SK-N-SH (cell line): ENCODE results near the gene GPR55. TPM values are rescaled to one million over a fixed set of nuclear protein-coding genes. Genes with fewer than 3 reads are reported as not detected.

Source experiments
- CTCF ChIA-PET: fragments of 300-600, 350-600 bp; formaldehyde crosslinking; extraction: SDS; loops from one replicate; lab custom pipeline; 2021; lab: Yijun Ruan, JAX
- POLR2A ChIA-PET: fragments of 350-600 bp; sonication (Branson Sonifier 250); formaldehyde crosslinking; extraction: SDS; loops from one replicate; lab custom pipeline; 2020; ENCODE audit warnings: antibody characterized with exemption, inconsistent platforms; lab: Yijun Ruan, JAX
- DNase-seq: peaks from one replicate; pipeline ENCODE4 v3.0.0; 2012
- H2AFZ ChIP-seq: fragments of 200-600 bp; sonication (generic); 2 replicates; pipeline ENCODE4 v1.8.1; 2016; ENCODE audit warnings: antibody characterized with exemption, mild to moderate bottlenecking, low read depth
- H3F3A ChIP-seq: fragments of 200-600 bp; sonication (generic); replicated peaks from 2 replicates; pipeline ENCODE3; 2016; ENCODE audit warnings: antibody characterized with exemption, mild to moderate bottlenecking; ENCODE audit not compliant: insufficient read depth
- H3K27ac ChIP-seq, 2 experiments: fragments of 200-500 bp in 1 of 2; fragments of 200-600 bp in 1 of 2; sonication (Bioruptor generic) in 1 of 2; sonication (generic), shearing (Covaris generic) in 1 of 2; 2 replicates each; pipeline versions ENCODE4 v1.5.1 to v1.6.1; 2014 to 2016; ENCODE audit warnings: low read depth in 2 of 2, inconsistent platforms in 1 of 2, low read length in 1 of 2, mild to moderate bottlenecking in 1 of 2, mixed read lengths in 1 of 2
- H3K27me3 ChIP-seq: fragments of 200-600 bp; sonication (generic), shearing (Covaris generic); 2 replicates; pipeline ENCODE4 v1.6.1; 2016; ENCODE audit warnings: mixed run types; ENCODE audit not compliant: insufficient read depth
- H3K36me3 ChIP-seq, 2 experiments: fragments of 200-500 bp in 1 of 2; fragments of 200-600 bp in 1 of 2; sonication (Bioruptor generic) in 1 of 2; sonication (generic) in 1 of 2; replicated peaks in 1 of 2; 2 replicates each; pipeline versions ENCODE3 to v1.5.1; 2014 to 2016; ENCODE audit warnings: low read length in 1 of 2, mild to moderate bottlenecking in 1 of 2; ENCODE audit not compliant: insufficient read depth in 2 of 2, control insufficient read depth in 1 of 2
- H3K4me1 ChIP-seq, 2 experiments: fragments of 200-500 bp in 1 of 2; fragments of 200-600 bp in 1 of 2; sonication (Bioruptor generic) in 1 of 2; sonication (generic), shearing (Covaris generic) in 1 of 2; 2 replicates each; pipeline versions ENCODE4 v1.5.1 to v1.6.1; 2014 to 2016; ENCODE audit warnings: low read depth in 1 of 2, low read length in 1 of 2, mixed run types in 1 of 2; ENCODE audit not compliant: insufficient read depth in 2 of 2, control insufficient read depth in 1 of 2
- H3K4me2 ChIP-seq: fragments of 200-600 bp; sonication (generic), shearing (Covaris generic); 2 replicates; pipeline ENCODE4 v1.6.1; 2017; ENCODE audit warnings: mixed run types
- H3K4me3 ChIP-seq, 2 experiments: fragments of 200-500 bp in 1 of 2; fragments of 200-600 bp in 1 of 2; sonication (Bioruptor generic) in 1 of 2; sonication (generic), shearing (Covaris generic) in 1 of 2; 2 replicates each; pipeline versions ENCODE4 v1.5.1 to v1.8.1; 2014 to 2016; ENCODE audit warnings: low read depth in 2 of 2, inconsistent platforms in 1 of 2, low read length in 1 of 2, mild to moderate bottlenecking in 1 of 2, mixed read lengths in 1 of 2, moderate library complexity in 1 of 2
- H3K79me2 ChIP-seq: fragments of 200-600 bp; sonication (generic); 2 replicates; pipeline ENCODE4 v1.8.1; 2017; ENCODE audit warnings: mild to moderate bottlenecking; ENCODE audit not compliant: insufficient read depth
- H3K9ac ChIP-seq: fragments of 200-600 bp; sonication (generic); 2 replicates; pipeline ENCODE4 v1.6.1; 2017; ENCODE audit warnings: mixed run types
- H3K9me2 ChIP-seq: fragments of 200-600 bp; sonication (generic); 2 replicates; pipeline ENCODE4 v1.6.1; 2017; ENCODE audit warnings: mixed run types
- H3K9me3 ChIP-seq: fragments of 200-600 bp; sonication (generic); 2 replicates; pipeline ENCODE4 v1.6.1; 2017; ENCODE audit warnings: mixed run types, mild to moderate bottlenecking, moderate library complexity
- H4K20me1 ChIP-seq: fragments of 200-600 bp; sonication (generic); 2 replicates; pipeline ENCODE4 v1.6.1; 2017; ENCODE audit warnings: mild to moderate bottlenecking, mixed run types; ENCODE audit not compliant: insufficient read depth
- EP300 ChIP-seq, 2 experiments: IDR thresholded peaks; 2 replicates each; pipeline versions ENCODE4 v1.4.0 to v1.6.1; 2012; ENCODE audit warnings: borderline replicate concordance in 1 of 2, low read depth in 1 of 2, low read length in 1 of 2
- MXI1 ChIP-seq: IDR thresholded peaks from 2 replicates; pipeline ENCODE4 v1.6.1; 2012; ENCODE audit warnings: mild to moderate bottlenecking, low read depth, low read length, improper control_type of control experiment
- RAD21 ChIP-seq: IDR thresholded peaks from 2 replicates; pipeline ENCODE4 v1.6.1; 2012; ENCODE audit warnings: mild to moderate bottlenecking, low read length
- RFX5 ChIP-seq: IDR thresholded peaks from 2 replicates; pipeline ENCODE4 v1.6.1; 2012; ENCODE audit warnings: mild to moderate bottlenecking, improper control_type of control experiment, low read length
- TCF12 ChIP-seq: IDR thresholded peaks from 2 replicates; pipeline ENCODE4 v1.4.0; 2012
- WGBS: methylation state at CpG from one replicate; pipeline ENCODE4 v1.1.6; 2017; ENCODE audit warnings: low lambda C conversion rate; 5-methylcytosine and 5-hydroxymethylcytosine counted together
- polyA plus RNA-seq, 3 experiments: library from polyadenylated mRNA; depleted of rRNA; stranded (reverse); fragments of >200 nt; gene quantifications; 2 replicates each; pipeline ENCODE4 v1.2.3, GENCODE V29; 2012
- TF ChIP-seq, protein P1 (sequence below): fragments of 150-350 bp; IDR thresholded peaks from 2 replicates; pipeline ENCODE4 v1.6.1; 2016; ENCODE audit warnings: mild to moderate bottlenecking, low read depth, low read length
- TF ChIP-seq, protein P2 (sequence below): IDR thresholded peaks from 2 replicates; pipeline ENCODE4 v1.4.0; 2012; ENCODE audit warnings: low read depth, borderline replicate concordance
- TF ChIP-seq, protein P3 (sequence below): fragments of 200-600 bp; sonication (generic); IDR thresholded peaks from 2 replicates; pipeline ENCODE4 v1.6.1; 2017; ENCODE audit warnings: antibody characterized with exemption, mild to moderate bottlenecking, moderate library complexity

Gene GPR55
- polyA plus RNA-seq, 1 of the 3 experiments (the other 2 are of a cell fraction): not detected

DNA sequence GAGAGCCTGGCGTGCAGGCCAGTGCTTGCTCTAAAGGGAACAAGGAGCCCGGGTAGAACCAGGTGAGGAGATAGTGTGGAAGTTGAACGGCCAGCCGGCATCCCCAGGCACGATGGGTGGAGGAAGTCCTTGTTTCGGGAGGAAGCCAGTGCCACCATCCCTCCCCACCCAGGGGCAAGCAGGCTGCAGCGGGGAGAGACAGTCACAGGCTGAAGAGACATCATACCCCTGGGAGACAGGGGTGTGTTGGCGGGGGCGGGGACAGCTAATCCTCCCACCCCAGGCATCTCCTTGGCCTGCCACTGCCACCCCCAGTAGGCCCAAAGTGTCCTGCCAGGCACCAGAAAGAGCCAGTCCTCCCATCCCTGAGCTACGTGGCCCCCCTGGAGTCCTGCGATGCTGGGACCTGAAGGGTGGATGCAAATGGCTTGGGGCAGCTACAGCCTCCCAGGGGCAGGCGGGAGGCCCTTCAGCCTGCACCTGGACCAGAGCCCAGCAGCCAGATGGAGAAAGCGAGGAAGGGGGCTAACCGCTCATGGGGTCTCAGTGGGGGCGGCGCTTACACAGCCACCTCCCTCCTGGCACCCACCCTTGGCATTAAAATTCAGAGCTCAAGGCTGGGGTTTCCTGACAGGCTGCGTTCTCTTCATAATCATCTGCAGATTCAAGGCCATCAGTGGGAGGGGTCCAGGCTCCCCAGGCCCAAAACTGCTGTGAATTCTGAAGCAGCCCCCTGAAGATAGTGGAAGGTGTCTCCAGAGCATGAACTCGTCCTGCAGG lies 14.8 kb upstream of the GPR55 start:
- TF ChIP-seq, protein P1, sequence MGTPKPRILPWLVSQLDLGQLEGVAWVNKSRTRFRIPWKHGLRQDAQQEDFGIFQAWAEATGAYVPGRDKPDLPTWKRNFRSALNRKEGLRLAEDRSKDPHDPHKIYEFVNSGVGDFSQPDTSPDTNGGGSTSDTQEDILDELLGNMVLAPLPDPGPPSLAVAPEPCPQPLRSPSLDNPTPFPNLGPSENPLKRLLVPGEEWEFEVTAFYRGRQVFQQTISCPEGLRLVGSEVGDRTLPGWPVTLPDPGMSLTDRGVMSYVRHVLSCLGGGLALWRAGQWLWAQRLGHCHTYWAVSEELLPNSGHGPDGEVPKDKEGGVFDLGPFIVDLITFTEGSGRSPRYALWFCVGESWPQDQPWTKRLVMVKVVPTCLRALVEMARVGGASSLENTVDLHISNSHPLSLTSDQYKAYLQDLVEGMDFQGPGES: no peak
- TF ChIP-seq TCF12 (no peak), MXI1 (no peak), RFX5 (no peak), RAD21 (no peak)
- no peaks in the 10 kb centered on the region for H3K79me2 ChIP-seq
- no peaks in the 10 kb centered on the region for H3F3A ChIP-seq
- ChIA-PET CTCF (interaction anchor here (2.4 kb wide), 1 partner anchor 27 kb away, joined by 9 read pairs; no protein-coding TSS in a partner anchor), POLR2A (no interaction called here)
- H3K9me2 ChIP-seq: no peaks in the 10 kb centered on the region
- no peaks in the 10 kb centered on the region; the same call in 1 of the 2 replicates for H3K27me3 ChIP-seq
- H3K4me3 ChIP-seq: no peak overlapping the region
- H4K20me1 ChIP-seq: no peaks in the 10 kb centered on the region
- no peak overlapping the region for H3K9ac ChIP-seq
- no peaks in the 10 kb centered on the region for H3K36me3 ChIP-seq
- no peaks in the 10 kb centered on the region for H3K4me1 ChIP-seq
- H3K27ac ChIP-seq: no peak overlapping the region
- DNase-seq: no peak
- no peak overlapping the region for H2AFZ ChIP-seq
- H3K9me3 ChIP-seq: no peaks in the 10 kb centered on the region
- 67% methylated on average over 10 of the region's 18 CpGs for WGBS
- no peak overlapping the region for H3K4me2 ChIP-seq

DNA sequence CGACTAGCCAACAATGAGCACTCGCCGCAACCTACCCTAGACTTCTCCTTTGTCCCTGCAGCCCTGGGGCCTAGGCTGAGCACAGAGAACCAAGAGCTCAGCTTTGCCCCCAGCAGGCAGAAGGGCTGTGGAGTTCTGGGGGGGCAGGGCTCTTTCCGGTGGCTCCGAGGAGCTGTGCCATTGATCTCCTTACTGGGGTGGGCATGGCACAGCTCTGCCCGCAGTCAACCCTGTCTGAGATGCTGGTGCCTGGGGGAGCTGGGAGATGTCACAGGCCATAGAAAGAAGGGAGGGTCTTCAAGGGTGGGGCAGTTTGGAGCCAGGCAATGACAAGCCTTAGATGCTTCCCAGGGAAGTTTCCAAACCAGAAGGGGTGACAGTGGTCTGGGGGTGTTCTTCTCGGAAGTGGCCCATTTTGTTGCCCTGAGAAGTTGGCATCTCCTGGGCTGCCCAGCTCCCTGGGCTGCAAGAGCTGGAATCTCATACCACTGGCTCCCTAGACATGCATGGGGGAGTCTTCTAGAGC lies 14.1 kb upstream of the GPR55 start:
- no peak overlapping the region for H3K9ac ChIP-seq
- no peaks in the 10 kb centered on the region for H3K9me2 ChIP-seq
- CTCF ChIA-PET: interaction anchor here (1.2 to 2.4 kb wide), 2 partner anchors 26 to 48 kb away, joined by 3 to 9 read pairs; no protein-coding TSS in a partner anchor
- no peaks in the 10 kb centered on the region for H4K20me1 ChIP-seq
- H3K27me3 ChIP-seq: no peaks in the 10 kb centered on the region
- WGBS: 84% methylated on average over 7 of the region's 7 CpGs
- POLR2A ChIA-PET: no interaction called here
- H3K36me3 ChIP-seq: no peaks in the 10 kb centered on the region
- no peaks in the 10 kb centered on the region for H3K4me1 ChIP-seq
- DNase-seq: no peak
- H3K9me3 ChIP-seq: no peaks in the 10 kb centered on the region
- H3K79me2 ChIP-seq: no peaks in the 10 kb centered on the region
- TF ChIP-seq RAD21 (no peak), EP300 (IDR thresholded peaks at IDR 0.05; ENCODE audit: borderline replicate concordance in 1 of 2, low read depth in 1 of 2, low read length in 1 of 2) (no peak)
- TF ChIP-seq, protein P2, sequence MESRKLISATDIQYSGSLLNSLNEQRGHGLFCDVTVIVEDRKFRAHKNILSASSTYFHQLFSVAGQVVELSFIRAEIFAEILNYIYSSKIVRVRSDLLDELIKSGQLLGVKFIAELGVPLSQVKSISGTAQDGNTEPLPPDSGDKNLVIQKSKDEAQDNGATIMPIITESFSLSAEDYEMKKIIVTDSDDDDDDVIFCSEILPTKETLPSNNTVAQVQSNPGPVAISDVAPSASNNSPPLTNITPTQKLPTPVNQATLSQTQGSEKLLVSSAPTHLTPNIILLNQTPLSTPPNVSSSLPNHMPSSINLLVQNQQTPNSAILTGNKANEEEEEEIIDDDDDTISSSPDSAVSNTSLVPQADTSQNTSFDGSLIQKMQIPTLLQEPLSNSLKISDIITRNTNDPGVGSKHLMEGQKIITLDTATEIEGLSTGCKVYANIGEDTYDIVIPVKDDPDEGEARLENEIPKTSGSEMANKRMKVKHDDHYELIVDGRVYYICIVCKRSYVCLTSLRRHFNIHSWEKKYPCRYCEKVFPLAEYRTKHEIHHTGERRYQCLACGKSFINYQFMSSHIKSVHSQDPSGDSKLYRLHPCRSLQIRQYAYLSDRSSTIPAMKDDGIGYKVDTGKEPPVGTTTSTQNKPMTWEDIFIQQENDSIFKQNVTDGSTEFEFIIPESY: no peak
- TF ChIP-seq, protein P3, sequence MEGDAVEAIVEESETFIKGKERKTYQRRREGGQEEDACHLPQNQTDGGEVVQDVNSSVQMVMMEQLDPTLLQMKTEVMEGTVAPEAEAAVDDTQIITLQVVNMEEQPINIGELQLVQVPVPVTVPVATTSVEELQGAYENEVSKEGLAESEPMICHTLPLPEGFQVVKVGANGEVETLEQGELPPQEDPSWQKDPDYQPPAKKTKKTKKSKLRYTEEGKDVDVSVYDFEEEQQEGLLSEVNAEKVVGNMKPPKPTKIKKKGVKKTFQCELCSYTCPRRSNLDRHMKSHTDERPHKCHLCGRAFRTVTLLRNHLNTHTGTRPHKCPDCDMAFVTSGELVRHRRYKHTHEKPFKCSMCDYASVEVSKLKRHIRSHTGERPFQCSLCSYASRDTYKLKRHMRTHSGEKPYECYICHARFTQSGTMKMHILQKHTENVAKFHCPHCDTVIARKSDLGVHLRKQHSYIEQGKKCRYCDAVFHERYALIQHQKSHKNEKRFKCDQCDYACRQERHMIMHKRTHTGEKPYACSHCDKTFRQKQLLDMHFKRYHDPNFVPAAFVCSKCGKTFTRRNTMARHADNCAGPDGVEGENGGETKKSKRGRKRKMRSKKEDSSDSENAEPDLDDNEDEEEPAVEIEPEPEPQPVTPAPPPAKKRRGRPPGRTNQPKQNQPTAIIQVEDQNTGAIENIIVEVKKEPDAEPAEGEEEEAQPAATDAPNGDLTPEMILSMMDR: no peak
- TF ChIP-seq, all 33 proteins: peak for 0
- Histone ChIP-seq H3K4me2 (no peak overlapping the region), H3F3A (no peaks in the 10 kb centered on the region), H3K4me3 (no peak overlapping the region), H3K27ac (no peak overlapping the region), H2AFZ (no peak overlapping the region)
